Middle frontal gyrus (tissue), 1 donor: ENCODE measurements around the gene OOSP4B.
"Not testable (repeated sequence)": the region's sequence is repeated elsewhere in the genome, so short reads cannot be mapped to it uniquely, and the experiment has no call there.

Experiments used
- DNase-seq: peaks from one replicate; pipeline ENCODE4 v3.0.0-alpha.2; 2015; ENCODE audit warnings: low spot score; ENCODE audit errors: extremely low spot score

OOSP4B gene

GRCh38 chr11:60016881-60017280 lies at the start of gene OOSP4B:
Gene OOSP4B, plus strand, starts transcription at chr11:60017181.
- DNase-seq = no peak

GRCh38 chr11:59967677-59968394 lies 49.1 kb upstream of the OOSP4B start:
- DNase-seq = no peak

GRCh38 chr11:59968395-59968783 lies 48.6 kb upstream of the OOSP4B start:
- no peak for DNase-seq

DNA sequence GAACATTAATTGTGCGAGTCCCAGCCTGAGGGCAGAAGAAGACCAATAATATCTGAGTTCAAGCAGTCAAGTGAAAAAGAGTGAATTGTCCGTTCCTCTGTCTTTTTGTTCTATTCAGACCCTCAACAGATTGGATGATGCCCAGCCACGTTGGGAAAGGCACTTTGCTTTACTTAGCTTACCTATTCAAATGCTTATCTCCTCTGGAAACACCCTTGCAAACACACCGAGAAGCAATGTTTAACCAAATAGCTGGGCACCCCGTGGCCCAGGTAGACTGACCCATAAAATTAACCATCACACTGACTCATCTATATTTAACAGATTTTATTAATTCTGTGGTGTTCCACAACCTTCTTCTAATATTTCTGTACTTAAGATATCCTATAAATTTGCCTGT lies 43.9 kb upstream of the OOSP4B start:
- no peak for DNase-seq

DNA sequence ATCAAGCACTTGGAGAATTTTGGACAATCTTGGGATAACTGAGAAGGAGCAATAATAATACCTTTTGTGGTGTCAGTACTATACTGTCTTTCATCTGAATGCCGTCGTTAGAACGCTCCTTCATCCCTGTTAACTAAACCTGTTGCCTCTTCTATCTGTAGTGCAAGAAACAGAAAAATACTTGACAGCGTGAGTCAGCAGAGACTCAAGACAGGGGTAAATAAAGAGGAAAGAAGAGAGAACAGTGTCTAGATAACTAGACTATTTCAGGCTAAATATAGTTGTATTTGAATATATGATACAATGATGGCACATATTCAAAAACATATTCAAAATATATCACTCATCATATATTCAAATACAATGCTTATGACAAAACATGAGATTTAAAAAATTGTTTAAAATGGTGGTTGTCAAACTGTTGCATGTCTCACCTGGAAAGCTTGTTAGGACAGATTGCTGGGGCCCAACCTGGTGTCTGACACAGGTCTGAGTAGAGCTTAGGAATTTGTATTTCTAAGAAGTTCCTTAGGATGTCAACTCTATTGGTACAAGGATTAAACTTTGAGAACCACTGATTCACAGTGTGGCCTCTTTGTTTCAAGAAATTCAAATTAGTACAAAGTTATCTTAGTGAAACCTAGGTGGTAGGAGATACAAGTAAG lies 35.7 kb upstream of the OOSP4B start:
- no peak for DNase-seq

- not testable (repeated sequence) for DNase-seq
These were observed 34.9 kb upstream of the OOSP4B start for GRCh38 chr11:59982037-59982436.

DNA sequence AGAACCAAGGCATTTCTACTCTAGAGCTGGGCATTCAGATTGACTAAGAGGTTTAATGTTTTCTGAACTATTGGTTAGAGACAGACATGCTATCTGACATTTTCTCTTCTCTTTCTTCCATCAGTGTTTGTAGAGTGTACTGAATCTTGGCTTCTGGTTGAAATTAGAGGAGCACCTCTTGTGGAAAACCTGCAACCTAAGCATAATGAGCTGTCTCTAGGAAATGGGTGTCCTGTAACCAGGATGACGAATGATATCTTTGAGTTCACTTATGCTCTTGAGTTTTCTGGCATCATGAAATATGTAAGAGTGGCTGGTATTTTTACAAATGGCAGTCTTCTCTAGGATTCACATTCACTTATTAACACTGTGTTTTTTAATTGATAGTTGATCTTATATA lies 33.8 kb upstream of the OOSP4B start:
- DNase-seq = no peak

GRCh38 chr11:59984368-59984767 lies 32.6 kb upstream of the OOSP4B start:
- DNase-seq = no peak

GRCh38 chr11:59990421-59990820 lies 26.6 kb upstream of the OOSP4B start:
- DNase-seq = no peak

DNA sequence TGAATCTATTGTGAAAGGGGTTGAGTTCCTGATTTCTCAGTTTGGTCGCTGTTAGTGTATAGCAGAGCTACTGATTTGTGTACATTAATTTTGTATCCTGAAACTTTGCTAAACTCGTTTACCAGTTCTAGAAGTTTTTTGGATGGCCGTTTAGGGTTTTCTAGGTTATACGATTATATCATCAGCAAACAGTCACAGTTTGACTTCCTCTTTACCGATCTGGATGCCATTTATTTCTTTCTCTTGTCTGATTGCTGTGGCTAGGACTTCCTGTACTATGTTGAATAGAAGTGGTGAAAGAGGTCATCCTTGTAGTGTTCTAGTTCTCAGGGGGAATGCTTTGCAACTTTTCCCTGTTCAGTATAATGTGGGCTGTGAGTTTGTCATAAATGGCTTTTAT lies 24.6 kb upstream of the OOSP4B start:
- DNase-seq = no peak

DNA sequence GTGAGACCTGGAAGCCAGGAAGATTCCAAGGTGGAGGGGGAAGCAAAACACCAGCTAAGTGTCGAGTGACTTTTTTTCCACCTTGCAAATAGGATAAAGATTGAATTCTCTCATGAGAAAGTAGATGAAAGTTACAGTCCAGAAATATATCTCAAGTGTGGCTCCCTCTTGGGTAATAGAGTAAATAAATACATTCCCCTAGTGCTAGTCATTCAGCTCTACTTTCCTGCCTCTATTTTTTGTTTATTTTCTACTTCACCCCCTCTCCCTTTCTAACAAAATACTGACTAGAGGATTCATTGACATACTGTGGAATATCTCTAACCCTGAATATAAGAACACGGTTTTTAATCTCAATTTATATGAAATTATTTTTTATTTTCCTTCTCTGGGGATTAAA lies 19.2 kb upstream of the OOSP4B start:
- no peak for DNase-seq

DNA sequence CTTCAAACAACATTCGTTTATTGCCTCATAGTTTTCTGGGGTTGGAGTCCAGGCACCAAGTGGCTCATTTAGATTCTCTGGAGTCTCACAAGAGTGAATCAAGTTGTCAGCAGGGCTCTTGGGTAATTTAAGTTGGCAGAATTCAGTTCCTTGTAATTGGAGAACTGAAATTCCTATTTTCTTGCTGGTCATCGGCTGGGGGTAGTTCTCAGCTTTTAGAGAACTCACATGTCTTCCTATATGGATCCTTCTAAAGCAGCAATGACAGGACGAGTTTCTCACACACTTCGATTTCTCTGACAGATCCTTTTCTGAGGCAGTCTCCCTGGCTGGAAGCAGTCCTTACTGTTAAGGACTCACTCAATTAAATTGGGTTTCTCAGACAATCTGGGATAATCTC lies 17.3 kb upstream of the OOSP4B start:
- DNase-seq = no peak

DNA sequence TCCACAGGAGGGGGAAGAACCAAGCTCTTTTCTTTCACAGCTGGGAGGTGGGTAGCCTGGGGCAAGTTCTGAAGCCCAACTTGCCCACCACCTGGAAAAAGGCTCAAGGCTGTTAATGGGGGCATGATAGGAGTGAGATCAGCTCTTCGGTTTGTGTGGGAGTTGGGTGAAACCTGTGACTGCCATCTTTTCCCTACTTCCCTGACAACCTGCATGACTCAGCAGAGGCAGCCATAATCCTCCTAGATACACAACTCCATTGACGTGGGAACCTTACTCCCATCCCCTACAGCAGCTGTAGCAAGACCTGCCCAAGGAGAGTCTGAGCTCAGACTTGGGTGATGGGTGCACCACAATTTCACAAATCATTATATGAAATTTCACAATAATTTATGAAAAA lies 13.3 kb upstream of the OOSP4B start:
- no peak for DNase-seq

- no peak for DNase-seq
These were observed 11.6 kb upstream of the OOSP4B start for GRCh38 chr11:60005360-60005759.

- DNase-seq = no peak
These were observed 1.1 kb downstream of the OOSP4B start for GRCh38 chr11:60018058-60018457.

DNA sequence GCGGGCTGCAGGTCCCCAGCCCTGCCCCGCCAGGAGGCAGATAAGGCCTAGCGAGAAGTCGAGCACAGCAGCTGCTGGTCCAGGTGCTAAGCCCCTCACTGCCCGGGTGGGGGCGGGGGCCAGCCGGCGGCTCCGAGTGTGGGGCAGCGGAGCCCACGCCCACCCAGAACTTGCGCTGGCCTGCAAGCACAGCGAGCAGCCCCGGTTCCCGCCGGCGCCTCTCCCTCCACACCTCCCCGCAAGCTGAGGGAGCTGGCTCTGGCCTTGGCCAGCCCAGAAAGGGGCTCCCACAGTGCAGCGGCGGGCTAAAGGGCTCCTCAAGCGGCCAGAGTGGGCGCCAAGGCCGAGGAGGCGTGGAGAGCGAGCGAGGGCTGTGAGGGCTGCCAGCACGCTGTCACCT lies 3.4 kb downstream of the OOSP4B start:
- DNase-seq = not testable (repeated sequence)

DNA sequence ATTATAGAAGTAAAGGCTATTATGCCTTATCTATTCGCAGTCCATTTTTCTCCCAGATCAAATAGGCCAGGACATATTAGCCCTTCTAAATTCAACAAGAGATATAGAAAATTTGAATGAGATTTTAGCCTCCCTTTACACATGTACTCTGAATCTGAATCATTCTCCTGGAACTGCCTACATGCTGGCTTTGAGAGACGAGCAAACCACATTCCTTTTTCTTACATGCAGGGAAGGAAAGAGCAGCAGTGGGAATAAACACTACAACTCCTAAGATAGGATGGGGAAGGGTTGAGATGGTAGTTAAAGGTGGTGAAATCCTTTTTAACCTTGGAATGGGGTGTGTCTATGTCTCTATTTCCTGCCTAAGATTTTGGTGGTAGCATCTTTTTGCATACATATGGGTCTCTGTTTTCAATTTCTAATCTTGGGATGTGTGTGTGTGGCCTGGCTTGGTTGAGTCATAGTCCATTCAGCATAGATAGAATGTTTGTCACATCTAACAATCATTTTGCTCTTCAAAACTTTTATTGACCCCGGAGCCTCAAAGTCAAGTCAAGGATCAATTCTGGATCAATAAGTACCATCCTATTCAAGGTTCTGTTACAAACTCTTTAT lies 12.1 kb downstream of the OOSP4B start:
- no peak for DNase-seq

GRCh38 chr11:60040109-60040508 lies 23.1 kb downstream of the OOSP4B start, which contains the start of gene OOSP2:
Gene OOSP2, plus strand, starts transcription at chr11:60040409. Its CDS starts 51 bp downstream, at chr11:60040460.
- DNase-seq = no peak

DNA sequence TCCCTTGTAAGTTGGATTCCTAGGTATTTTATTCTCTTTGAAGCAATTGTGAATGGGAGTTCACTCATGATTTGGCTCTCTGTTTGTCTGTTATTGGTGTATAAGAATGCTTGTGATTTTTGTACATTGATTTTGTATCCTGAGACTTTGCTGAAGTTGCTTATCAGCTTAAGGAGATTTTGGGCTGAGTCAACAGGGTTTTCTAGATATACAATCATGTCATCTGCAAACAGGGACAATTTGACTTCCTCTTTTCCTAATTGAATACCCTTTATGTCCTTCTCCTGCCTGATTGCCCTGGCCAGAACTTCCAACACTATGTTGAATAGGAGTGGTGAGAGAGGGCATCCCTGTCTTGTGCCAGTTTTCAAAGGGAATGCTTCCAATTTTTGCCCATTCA lies 33.4 kb downstream of the OOSP4B start:
- DNase-seq = not testable (repeated sequence)

- DNase-seq = not testable (repeated sequence)
These were observed 33.9 kb downstream of the OOSP4B start for GRCh38 chr11:60050839-60051238.

- DNase-seq = no peak
These were observed 39.5 kb downstream of the OOSP4B start, which contains the start of gene MS4A3 for GRCh38 chr11:60056349-60056969. Gene MS4A3, plus strand, starts transcription at chr11:60056665. Its CDS starts 4,496 bp downstream, at chr11:60061161.

GRCh38 chr11:60059052-60059451 lies 42.1 kb downstream of the OOSP4B start:
- no peak for DNase-seq
